HG02970 (cell line): ENCODE measurements around the gene ADAMTS9.

Source experiments
- ATAC-seq: cut with Tn5 transposase; IDR thresholded peaks from one replicate; pipeline ENCODE4 v1.9.1; 2021; ENCODE audit warnings: mild to moderate bottlenecking, moderate library complexity, moderate number of reproducible peaks; ENCODE audit not compliant: unreplicated experiment, low FRiP score

ADAMTS9 gene

GRCh38 chr3:64578797-64579196, 109.0 kb downstream of the ADAMTS9 start:
- no peak for ATAC-seq

GRCh38 chr3:64578062-64578770, 109.6 kb downstream of the ADAMTS9 start:
- no peak for ATAC-seq

- no peak for ATAC-seq
Measured at GRCh38 chr3:64576211-64576775, 111.5 kb downstream of the ADAMTS9 start.

DNA sequence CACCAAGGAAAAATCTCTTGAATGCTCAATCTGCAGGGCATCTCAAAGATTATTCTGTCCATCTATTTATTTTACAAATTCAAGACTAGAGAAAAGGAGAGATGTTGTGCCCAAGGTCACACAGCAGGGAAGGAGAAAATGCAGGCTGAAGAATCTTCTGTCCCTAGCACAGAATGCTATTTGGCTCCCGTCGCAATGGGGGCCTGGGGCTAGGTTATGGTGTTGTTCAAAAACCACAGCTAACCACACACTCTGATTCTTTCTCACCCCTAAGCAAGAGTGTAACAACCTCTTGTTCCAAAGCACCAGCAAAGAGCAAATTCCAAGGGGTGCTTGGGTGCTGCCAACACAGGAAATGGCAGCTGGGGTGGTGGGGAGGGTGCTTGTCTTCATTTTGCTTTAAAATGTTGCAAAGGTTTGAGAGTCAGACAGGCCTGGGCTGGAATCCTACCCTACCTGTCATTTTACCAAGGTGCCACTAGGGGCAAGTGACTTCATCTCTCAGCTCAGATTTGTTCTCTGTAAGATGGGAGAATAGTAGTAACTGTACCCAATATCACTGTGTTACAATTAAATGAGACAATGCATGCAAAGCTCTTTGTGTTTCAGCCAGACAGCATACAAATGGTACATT, 112.5 kb downstream of the ADAMTS9 start:
- peak; percentile 55 for ATAC-seq

DNA sequence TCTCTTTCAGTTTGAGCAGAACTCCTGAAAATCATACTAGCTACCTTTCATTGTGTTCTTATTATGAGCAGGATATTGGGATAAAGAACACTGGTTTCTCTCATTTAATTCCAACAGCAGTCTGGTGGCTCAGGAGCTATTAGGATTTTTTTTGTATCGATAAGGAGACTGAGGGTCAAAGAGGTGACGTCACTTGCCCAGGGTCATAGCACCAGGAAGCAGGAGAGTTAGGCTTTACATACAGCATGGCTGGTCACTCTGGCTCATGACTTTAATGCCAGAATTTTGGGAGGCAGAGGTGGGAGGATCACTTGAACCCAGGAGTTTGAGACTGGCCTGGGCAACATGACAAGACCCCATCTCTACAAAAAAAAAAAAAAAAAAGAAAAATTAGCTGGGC, 113.6 kb downstream of the ADAMTS9 start:
- ATAC-seq = no peak

DNA sequence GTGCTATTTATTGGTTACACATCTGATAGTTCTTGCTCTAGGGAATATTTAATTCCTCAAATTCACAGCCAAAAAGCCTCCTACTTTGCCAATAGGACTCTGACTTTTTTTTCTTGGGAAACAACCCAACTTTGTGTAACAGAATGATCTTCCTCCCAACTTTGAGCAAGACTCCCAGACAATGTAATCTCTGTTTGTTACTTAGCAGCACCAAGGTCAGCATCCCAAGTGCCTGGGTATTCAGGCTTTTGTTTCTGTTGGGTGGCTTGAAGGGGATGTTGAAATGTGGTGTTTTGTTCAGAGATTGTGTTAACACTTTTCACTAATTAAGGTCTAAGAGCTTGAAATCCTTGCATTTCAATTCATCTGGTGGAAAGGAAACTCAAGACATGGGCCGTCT, 115.8 kb downstream of the ADAMTS9 start:
- ATAC-seq = no peak

DNA sequence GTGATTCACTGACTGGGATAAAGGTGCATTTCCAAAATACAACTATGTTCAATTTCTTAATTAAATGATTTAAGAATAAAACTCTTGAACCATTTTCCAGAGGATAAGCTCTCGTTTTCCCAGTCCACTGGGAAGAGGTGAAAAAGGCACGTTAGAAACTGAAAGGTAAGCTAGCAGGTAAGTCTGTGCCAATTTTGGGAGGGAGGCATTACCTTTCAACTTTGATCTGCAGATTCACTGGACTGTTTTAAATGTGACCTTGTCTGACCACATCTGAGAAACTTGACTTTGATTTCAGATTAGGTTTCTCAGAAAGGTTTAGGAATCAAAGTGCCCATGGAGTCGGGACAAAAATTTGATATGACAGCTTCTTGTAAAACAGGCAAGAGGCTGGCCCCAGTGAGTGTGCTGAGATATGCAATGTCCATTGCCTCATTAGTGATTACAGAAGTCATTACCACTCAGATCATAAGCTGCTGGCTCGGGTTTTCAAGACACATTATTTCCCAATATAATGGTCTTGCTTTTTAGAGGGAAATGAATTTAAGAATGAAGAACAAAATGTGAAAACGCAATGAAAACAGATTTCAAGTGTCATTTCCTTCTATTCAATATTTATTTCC, 118.8 kb downstream of the ADAMTS9 start:
- no peak for ATAC-seq

DNA sequence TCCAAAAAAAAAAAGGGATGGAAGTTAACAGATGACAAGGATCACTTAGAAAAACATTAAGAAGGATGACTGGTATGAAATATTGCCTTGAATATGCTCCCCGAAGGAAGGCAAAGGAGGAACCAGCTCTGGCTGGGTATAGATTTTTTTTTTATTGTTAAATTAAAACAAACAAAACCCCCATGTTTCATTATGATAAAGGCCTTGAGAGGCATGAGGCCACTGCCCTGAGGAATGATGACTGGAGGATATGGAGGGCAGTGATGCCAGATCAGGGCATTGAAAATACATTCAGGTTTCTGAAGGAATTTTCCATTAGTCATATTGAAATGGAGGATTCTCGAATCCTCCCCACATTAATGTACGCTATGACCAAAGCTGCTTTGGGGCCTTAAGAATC, 120.9 kb downstream of the ADAMTS9 start:
- no peak for ATAC-seq

- ATAC-seq = no peak
Measured at GRCh38 chr3:64563751-64564150, 124.0 kb downstream of the ADAMTS9 start.

DNA sequence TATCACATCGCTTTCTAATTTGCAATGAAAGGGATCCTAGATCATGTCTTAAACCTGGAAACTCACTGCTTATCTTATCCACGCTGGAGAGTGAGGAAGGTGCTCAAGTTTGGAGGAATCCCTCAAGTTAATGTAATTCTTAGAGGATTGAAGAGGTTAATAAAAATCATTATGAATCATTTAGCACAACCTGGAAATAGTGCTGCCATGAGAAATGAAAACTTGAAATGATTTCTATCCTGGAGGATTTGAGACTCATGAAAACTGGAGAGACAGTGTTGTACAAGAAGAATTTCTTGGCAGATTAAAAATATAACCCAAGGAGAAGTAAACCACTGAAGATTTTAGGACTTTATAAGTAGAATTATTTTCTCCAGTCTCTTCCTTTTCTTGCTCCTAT, 125.9 kb downstream of the ADAMTS9 start:
- ATAC-seq = no peak

DNA sequence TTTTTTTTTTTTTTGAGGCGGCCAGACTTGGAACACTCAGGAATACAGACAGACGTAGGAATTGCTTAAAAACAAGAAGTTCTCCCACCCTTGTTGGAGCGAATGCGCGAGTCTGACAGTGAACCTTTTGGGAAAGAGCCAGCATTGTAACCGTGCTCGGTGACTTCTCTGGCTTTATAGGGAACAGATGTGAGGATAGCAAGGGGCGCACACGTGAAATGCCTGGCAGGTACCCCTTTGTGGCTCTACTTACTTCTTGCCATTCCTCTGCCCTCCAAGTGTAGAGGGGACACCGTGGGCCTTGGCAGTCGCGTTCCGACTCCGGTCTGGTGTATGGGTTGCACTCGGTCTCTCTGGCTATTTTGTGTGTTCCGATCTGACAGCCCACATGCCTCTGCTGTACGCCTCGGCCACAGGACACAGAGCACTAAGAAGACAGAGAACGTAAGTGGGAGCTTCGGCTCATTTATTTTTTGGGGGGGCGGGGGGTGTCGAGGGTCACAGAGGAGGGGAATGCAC, 126.4 kb downstream of the ADAMTS9 start:
- ATAC-seq = no peak

DNA sequence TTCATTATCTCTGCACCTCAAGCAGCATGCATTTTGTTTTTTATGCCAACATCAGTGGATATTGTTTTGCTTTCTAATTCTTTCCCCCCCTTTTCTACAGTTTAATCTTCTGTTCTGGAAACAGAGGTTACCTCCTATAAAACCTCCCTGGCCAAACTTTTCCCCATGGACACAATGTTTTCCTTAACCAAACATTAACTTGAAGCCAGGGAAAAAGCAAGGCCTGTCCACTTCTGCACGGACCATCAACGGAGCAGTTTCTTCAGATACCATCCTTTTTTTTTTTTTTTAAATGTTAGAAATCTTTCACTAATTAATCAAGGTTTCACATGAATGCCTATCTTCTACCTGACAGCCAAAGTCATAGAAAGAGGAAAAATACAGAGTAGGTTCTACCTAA, 127.0 kb downstream of the ADAMTS9 start:
- ATAC-seq = no peak

DNA sequence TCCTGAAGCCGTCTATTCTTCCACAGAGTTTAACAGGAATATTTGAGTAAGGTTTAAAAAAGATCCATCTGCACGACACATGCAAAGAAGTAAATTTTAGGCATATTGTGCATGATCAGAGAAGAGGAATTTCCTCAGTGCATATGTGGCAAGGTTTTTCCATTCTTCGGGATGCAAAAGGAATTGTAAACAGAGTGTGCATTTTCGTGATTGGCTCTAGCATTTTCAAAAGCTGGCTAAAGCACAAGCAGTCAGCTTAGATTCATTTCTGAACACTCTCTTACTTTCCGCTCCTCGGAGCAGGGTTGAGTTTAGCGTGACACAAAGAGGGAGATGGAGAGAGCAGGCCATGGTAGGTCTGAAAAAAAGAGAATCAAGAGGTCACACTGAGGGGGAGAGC, 128.2 kb downstream of the ADAMTS9 start:
- no peak for ATAC-seq

- no peak for ATAC-seq
Measured at GRCh38 chr3:64556046-64556445, 131.8 kb downstream of the ADAMTS9 start.

DNA sequence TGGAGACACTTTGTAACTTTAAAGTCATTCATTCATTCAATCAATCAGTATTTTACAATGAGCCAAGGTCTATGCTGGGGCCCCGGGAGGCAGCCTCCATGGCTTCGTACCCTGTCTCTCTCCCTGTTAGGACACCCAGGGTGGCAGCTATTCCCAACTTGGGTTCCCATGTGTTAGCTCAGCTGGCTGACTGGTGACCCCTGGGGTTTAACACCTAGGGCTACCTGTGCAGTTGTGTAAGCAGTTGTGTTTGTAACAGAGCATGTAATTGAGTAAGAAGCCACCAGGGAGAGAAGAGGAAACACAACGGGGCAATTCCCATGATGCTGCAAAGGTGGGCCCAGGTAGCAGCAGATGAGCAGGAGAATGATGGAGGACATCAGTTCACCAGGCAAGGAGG, 132.4 kb downstream of the ADAMTS9 start:
- no peak for ATAC-seq

DNA sequence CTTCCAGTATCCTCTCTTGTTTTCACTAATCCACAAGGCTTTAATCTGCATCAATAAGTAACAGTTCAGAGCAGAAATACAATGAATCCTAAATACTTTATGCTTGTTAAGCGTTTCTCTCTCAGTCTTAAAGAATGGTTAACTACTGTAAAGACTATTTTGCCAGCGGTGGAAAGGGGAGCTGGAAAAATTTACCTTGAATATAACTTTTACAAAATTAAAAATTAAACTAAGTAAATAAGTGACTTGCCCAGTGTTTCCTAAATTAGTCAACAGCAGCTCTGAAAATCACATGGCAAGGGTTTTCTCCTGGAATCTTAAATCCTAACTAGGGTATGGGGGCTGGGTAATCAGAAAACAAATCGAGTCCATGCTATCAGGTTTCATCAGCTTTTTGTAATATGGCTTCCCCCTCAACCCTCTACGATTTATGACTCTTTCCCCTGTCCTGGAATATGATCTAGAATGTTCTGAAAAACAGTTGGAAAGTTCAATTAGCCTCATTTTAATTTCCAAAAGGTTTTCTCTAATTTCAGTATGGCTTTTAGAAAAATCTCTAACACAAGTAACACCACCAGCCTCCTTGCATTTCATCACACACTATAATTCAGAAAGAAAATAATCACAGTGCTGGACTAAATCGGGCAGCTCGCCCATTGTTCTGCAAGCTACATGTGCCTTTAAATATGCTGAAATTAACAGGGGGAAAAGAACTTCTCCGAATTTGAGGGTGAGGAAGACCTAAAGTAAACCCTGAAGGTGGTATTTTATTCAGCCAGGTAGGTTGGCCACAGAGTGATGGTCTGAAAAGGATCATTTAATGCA, 133.5 kb downstream of the ADAMTS9 start:
- ATAC-seq = no peak

DNA sequence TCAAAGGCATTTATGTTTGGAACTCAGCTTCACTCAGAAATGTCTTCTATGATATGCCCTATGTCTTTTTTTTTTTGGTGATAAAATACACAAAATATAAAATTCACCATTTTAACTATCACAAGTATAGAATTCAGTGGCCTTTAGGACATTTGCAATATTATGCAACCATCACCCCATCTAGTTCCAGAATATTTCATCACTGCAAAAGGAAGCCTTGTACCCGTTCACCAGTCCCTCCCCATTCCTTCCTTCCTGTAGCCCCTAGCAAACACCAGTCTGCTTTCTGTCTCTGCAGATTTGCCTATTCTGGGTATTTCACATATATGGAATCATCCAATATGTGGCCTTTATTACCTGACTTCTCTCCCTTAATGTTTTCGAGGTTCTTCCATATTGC, 134.8 kb downstream of the ADAMTS9 start:
- ATAC-seq = no peak

DNA sequence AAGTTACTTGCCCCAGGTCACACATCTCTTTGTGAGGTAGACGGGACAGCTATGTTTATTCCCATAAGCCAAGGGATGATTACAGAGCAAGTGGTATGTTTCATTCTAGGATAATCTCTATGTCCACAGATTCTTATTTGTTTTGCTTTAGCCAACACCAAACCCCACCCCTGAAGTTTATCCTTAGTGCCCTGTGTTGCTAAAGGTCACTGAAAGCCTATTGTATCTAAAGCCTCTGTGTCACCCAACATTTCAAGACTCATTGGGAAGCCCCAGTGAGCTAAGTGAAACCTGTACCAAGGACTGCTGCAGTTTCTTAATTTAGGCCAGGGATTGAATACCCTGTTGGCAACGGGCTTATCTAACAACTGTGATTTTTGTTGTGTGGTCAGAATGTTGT, 135.6 kb downstream of the ADAMTS9 start:
- ATAC-seq = no peak

DNA sequence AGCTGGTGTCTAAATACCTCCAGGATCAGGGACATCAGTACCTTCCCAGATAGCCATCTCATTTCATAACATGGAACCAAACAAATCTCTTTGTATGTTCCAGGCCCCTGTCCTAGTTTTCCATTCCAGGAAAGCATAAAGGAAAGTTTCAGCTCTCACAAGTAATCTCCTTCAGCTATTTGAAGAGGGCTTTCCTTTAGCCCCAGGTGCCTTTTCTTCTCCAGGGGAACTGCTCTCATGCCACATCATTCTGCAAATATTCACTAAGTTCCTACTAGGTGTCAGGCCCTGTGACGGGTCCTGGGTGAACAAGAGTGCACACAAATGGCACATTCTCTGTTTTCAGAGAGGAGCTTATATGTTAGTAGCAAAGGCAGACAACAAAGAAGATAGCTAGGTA, 136.1 kb downstream of the ADAMTS9 start:
- ATAC-seq = no peak

DNA sequence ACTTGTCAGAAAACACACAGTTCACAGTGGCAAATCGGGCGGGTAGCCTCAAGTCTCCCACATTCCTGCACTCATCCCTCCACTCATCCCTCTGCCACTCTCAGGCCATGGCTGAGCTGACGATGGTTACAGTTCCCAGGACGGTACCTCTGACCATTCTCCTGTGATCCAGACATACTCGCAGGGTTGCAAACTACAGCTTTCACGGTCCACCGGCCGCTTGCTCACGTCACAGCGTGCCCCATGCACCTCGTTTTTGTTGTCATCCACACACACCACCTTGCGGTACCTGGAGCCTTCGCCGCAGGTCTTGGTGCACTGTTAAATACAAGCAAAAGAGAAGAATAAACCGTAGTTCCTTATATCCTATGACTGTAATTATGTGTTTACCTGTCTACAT, 137.1 kb downstream of the ADAMTS9 start:
- ATAC-seq = no peak

DNA sequence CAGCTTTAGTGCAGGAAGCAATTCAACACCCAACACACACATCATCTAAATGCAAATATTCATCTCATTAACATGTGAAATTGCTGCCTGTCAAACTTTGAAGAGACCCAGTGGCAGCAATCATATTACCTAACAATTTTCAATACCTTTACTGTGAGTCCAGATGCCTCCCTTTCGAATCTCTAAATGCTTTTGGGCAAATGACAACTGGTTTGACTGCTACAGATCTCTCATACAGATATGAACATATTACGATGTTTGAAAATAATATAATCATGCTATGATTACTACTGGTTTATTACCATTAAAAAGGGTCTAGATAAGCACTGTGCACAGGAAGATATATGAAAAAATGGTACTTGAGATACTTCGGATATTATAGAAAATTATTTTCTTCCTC, 137.9 kb downstream of the ADAMTS9 start:
- ATAC-seq = no peak
